Renal cortex interstitium (tissue), 11 donors: ENCODE data around the gene PRODH2. TPM values are rescaled to one million over a fixed set of nuclear protein-coding genes. Genes with fewer than 3 reads are reported as not detected.

Source experiments
- DNase-seq, 11 donors: peaks; one replicate each; pipeline ENCODE4 v3.0.0-alpha.2; 2013; ENCODE audit warnings: low read depth in 9 of 11, low spot score in 4 of 11; ENCODE audit errors: extremely low read depth in 1 of 11
- polyA plus RNA-seq, 3 donors: library from polyadenylated mRNA; unstranded; fragments of 120-200 nt; gene quantifications; one replicate each; pipeline ENCODE4 v1.2.1, GENCODE V29; 2013; ENCODE audit not compliant: insufficient read length in 3 of 3

The PRODH2 gene
- polyA plus RNA-seq, 3 donors, result 28.7 to 50.1 (median 42.4) TPM

DNA sequence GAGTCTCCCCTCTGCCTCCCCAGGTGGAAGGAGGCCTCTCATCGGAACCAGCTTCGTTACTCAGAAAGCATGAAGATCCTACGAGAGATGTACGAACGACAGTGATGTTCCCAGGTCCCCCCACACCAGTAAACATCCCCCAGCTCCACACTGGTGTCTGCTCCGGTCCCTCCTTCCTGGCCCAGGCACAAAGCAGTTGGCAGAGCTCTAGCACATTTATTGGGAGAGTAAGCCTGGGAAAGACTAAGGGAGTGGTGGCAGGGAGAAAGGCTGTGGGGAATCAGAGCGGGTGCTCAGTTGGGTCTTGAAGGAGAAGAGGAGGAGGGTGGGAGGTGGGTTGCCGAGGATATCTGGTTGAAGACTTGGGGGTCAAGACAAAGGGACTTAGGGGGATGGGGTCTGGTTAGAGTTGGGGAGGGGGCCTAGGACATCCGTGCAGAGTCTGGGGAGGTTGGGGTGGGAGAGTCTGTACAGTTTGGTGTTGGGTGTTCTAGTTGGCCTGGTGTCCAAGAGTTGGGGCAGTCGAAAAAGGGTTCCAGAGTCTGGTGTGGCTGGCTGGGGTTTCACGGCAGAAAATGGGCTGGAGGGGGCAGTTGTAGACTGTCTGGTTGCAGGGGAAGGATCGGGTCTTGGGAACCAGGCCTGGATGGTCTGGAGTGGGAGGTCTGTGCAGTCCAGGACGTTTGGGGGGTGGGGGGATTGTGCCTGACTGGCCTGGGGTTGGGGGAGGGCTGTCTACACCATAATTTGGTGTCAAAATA lies 58.1 kb downstream of the PRODH2 start:
- no peak for DNase-seq

DNA sequence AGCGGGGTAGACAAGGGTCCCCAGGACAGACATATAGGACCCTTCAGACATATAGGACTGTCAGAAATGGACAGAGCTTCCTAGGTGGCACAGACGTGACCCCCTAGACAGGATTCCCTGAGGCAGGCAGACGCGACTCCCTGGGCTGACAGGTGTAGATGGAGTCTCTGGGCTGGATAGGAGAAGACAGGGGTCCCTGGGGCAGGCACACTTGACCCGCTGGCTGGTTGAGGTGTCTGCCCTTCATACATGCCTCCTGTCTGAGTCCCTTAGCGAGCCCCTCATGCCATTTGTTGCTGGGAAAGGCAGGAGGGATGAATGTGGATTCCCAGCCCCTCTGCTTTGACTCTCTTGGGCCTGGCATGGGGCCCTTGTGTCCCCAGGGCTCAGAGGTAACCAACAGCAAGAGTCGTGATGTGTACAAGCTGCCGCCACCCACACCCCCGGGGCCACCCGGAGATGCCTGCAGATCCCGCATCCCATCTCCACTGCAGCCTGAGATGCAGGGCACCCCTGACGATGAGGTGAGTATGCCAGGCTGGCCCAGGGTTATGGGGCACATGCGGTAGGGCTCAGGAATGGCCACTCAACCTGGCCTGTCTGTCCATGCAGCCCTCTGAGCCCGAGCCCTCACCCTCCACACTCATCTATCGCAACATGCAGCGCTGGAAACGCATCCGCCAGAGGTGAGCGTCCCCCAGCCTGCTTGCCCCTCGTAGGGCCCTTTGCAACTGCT lies 58.8 kb downstream of the PRODH2 start:
- no peak for DNase-seq

DNA sequence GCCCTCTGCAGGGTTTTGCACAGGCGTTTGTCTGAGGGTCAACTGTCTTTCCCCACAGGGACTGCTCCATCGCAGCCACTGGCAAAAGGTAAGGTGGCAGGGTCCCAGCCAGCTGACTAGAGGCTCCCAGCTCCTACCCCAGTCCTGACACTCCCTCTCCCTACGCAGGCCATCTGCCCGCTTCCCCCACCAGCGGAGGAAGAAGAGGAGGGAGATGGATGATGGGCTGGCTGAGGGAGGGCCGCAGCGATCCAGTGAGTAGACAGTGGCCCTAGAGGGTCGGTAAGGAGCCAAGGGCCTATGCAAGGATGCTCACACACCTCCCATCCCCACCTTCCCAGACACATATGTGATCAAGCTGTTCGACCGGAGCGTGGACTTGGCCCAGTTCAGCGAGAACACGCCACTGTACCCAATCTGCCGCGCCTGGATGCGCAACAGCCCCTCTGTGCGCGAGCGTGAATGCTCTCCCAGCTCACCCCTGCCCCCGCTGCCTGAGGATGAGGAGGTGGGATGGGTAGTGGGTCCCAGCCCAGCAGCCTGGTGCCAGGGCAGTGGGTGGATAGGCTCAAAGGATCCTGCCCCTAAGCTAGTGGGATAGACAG lies 59.8 kb downstream of the PRODH2 start:
- no peak for DNase-seq

DNA sequence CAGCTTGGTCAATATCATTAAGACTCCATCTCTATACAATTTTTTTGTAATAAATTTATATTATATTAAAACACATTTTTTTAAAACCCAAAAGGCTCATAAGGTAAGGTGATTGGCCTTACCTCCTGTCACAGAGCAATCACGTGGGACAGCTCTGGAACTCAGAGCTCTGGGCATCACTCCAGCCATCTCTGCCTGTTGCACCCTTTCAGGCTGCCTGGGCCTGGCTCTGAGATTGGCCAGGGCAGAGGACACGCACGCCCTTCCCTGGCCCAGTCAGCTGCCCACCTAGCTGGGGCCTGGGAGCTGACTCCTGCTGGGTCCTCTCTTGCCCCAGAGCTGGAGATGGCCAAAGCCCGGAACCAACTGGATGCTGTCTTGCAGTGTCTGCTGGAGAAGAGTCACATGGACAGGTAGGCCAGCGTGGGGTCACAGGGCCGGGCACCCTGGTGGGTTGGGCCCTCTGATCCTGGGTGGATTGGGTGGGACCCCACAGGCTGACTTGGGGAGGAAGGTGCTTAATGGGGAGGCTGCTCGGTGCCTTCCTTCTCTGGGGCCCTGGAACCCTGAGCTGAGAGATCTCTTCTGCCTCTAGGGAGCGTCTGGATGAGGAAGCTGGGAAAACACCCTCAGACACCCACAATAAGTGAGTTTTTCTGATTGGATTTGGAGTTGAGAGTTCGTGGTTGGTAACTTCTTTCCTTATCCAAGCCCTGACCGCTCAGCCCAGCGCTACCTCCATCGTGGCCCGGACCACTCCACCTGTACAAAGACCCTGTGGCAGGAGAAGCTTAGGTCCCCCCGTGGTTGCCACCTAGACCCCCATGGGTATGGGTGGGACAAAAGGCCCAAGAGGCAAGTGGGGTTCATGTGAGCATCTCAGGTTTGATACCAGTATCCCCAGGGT lies 60.6 kb downstream of the PRODH2 start:
- DNase-seq, result no peak

DNA sequence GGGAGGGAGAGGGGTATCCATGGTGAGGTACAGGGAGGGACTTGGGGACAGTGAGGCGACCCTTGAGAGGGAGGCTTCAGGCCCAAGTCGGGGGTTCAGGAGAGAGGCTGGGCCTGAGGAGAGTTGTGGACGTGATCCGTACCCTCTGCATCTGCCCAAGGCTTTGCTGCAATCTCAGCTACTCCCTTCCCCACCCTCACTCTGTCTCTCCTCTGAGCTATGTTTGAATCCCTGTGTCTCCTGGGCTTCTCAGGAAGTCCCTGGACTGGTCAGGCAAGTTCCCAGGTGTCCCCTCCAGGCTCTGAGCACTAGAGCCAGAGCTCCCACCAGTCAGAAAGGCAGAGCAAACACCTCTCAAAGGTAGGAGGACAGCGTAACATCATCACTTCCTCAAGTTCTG lies 62.5 kb downstream of the PRODH2 start:
- DNase-seq, result no peak

Other genes with a start within 250 kb of the PRODH2 start
- gene ATP4A, start 249.2 kb downstream of the PRODH2 start, polyA plus RNA-seq, result under 1 TPM in 1 of 3 donors, not detected in 2; 0.11 TPM
- not detected for gene PMIS2, start 226.7 kb downstream of the PRODH2 start, polyA plus RNA-seq
- 10 to 100 TPM; 24.0 to 30.8 (median 28.4) TPM for gene HAUS5, start 200.1 kb downstream of the PRODH2 start, polyA plus RNA-seq
- gene RBM42, start 183.8 kb downstream of the PRODH2 start, polyA plus RNA-seq, result 10 to 100 TPM; 48.2 to 83.4 (median 69.0) TPM
- 1 to 10 TPM; 1.6 to 2.6 (median 2.0) TPM for gene ETV2, start 171.1 kb downstream of the PRODH2 start, polyA plus RNA-seq
- gene COX6B1, start 164.5 kb downstream of the PRODH2 start, polyA plus RNA-seq, result 100 to 1,000 TPM; 284 to 381 (median 334) TPM
- 1 to 10 TPM; 5.1 to 7.6 (median 6.0) TPM for gene UPK1A, start 146.3 kb downstream of the PRODH2 start, polyA plus RNA-seq
- gene ZBTB32, start 108.3 kb downstream of the PRODH2 start, polyA plus RNA-seq, result under 1 TPM; 0.20 to 0.98 (median 0.40) TPM
- 10 to 100 TPM; 31.2 to 39.1 (median 37.6) TPM for gene KMT2B, start 94.8 kb downstream of the PRODH2 start, polyA plus RNA-seq
- 1 to 10 TPM; 3.3 to 5.6 (median 5.1) TPM for gene IGFLR1, start 70.4 kb downstream of the PRODH2 start, polyA plus RNA-seq
- 10 to 100 TPM; 12.8 to 19.3 (median 19.0) TPM for gene U2AF1L4, start 67.4 kb downstream of the PRODH2 start, polyA plus RNA-seq
- 10 to 100 TPM; 59.6 to 66.5 (median 65.4) TPM for gene PSENEN, start 67.2 kb downstream of the PRODH2 start, polyA plus RNA-seq
- gene LIN37, start 64.3 kb downstream of the PRODH2 start, polyA plus RNA-seq, result 10 to 100 TPM; 12.5 to 12.9 (median 12.6) TPM
- gene HSPB6, start 55.8 kb downstream of the PRODH2 start, polyA plus RNA-seq, result 10 to 100 TPM; 18.4 to 27.8 (median 22.7) TPM
- gene PROSER3, start 54.7 kb downstream of the PRODH2 start, polyA plus RNA-seq, result 10 to 100 TPM; 14.5 to 23.7 (median 16.3) TPM
- 10 to 100 TPM; 17.7 to 45.7 (median 33.6) TPM for gene ARHGAP33, start 37.3 kb downstream of the PRODH2 start, polyA plus RNA-seq
- gene NPHS1, start 39.7 kb upstream of the PRODH2 start, polyA plus RNA-seq, result 100 to 1,000 TPM; 138 to 184 (median 158) TPM
- 10 to 100 TPM in 1 of 3 donors, 1 to 10 TPM in 2; 9.5 to 12.0 (median 9.6) TPM for gene KIRREL2, start 44.1 kb upstream of the PRODH2 start, polyA plus RNA-seq
- gene APLP1, start 55.7 kb upstream of the PRODH2 start, polyA plus RNA-seq, result 10 to 100 TPM; 24.2 to 27.4 (median 27.3) TPM
- 1 to 10 TPM; 2.4 to 5.9 (median 3.6) TPM for gene NFKBID, start 87.7 kb upstream of the PRODH2 start, polyA plus RNA-seq
- gene HCST, start 89.7 kb upstream of the PRODH2 start, polyA plus RNA-seq, result 1 to 10 TPM; 3.3 to 5.4 (median 5.3) TPM
- gene TYROBP, start 95.5 kb upstream of the PRODH2 start, polyA plus RNA-seq, result 10 to 100 TPM in 2 of 3 donors, 1 to 10 TPM in 1; 9.0 to 14.3 (median 11.9) TPM
- gene LRFN3, start 123.5 kb upstream of the PRODH2 start, polyA plus RNA-seq, result 10 to 100 TPM in 2 of 3 donors, 1 to 10 TPM in 1; 8.2 to 13.9 (median 13.3) TPM
- 10 to 100 TPM; 10.6 to 15.7 (median 15.3) TPM for gene SDHAF1, start 182.3 kb upstream of the PRODH2 start, polyA plus RNA-seq
- 10 to 100 TPM in 2 of 3 donors, 1 to 10 TPM in 1; 9.8 to 16.4 (median 11.8) TPM for gene SYNE4, start 196.0 kb upstream of the PRODH2 start, polyA plus RNA-seq
- 10 to 100 TPM; 14.0 to 15.8 (median 15.4) TPM for gene ALKBH6, start 201.4 kb upstream of the PRODH2 start, polyA plus RNA-seq
- gene CLIP3, start 220.0 kb upstream of the PRODH2 start, polyA plus RNA-seq, result 10 to 100 TPM; 51.9 to 54.0 (median 53.7) TPM
- gene THAP8, start 241.4 kb upstream of the PRODH2 start, polyA plus RNA-seq, result 10 to 100 TPM in 2 of 3 donors, 1 to 10 TPM in 1; 9.0 to 14.8 (median 13.9) TPM
- 1 to 10 TPM; 4.4 to 6.2 (median 5.0) TPM for gene WDR62, start 242.1 kb upstream of the PRODH2 start, polyA plus RNA-seq